GM13977 (cell line): ENCODE data around the gene TARS1.
"Not testable (repeated sequence)": the region's sequence is repeated elsewhere in the genome, so short reads cannot be mapped to it uniquely, and the experiment has no call there.

Experiments
- DNase-seq: peaks from one replicate; pipeline ENCODE4 v3.0.0; 2012; ENCODE audit warnings: low spot score
- CTCF ChIP-seq: IDR thresholded peaks from 2 replicates; pipeline ENCODE4 v1.5.1; 2012; ENCODE audit warnings: mild to moderate bottlenecking, control low read depth; ENCODE audit not compliant: insufficient read depth; ENCODE audit errors: extremely low read depth, missing control alignments
- in situ Hi-C: fragments of 300-500 bp; cut with MboI; formaldehyde crosslinking; loops from one replicate; pipeline ENCODE4 v1.12.0; 2022; ENCODE audit warnings: low sequenced_read_pairs, low pct_unique_long_range_greater_than_20kb, mixed read lengths, inconsistent platforms; ENCODE audit not compliant: unreplicated experiment

TARS1 gene

GRCh38 chr5:33501899-33502298, 61.1 kb downstream of the TARS1 start:
- DNase-seq: no peak
- in situ Hi-C loops: no loop called here
- TF ChIP-seq CTCF: no peak

GRCh38 chr5:33504570-33504969, 63.8 kb downstream of the TARS1 start:
- no peak for TF ChIP-seq CTCF
- no peak for DNase-seq
- in situ Hi-C loops: no loop called here

GRCh38 chr5:33507426-33507825, 66.7 kb downstream of the TARS1 start:
- DNase-seq: no peak
- in situ Hi-C loops: no loop called here
- no peak for TF ChIP-seq CTCF

GRCh38 chr5:33509036-33509435, 68.3 kb downstream of the TARS1 start:
- DNase-seq: no peak

GRCh38 chr5:33513462-33514185, 72.9 kb downstream of the TARS1 start:
- no peak for DNase-seq
- no peak for TF ChIP-seq CTCF
- in situ Hi-C loops: no loop called here

More at GRCh38 chr5:33509036-33509435, 68.3 kb downstream of the TARS1 start:
- TF ChIP-seq CTCF: no peak
- in situ Hi-C loops: no loop called here

GRCh38 chr5:33515366-33515765, 74.6 kb downstream of the TARS1 start:
- DNase-seq, in situ Hi-C loops: not testable (repeated sequence)

GRCh38 chr5:33516421-33516820, 75.7 kb downstream of the TARS1 start:
- no peak for TF ChIP-seq CTCF
- in situ Hi-C loops: no loop called here

More at GRCh38 chr5:33516421-33516820, 75.7 kb downstream of the TARS1 start:
- no peak for DNase-seq
